Ovary (tissue), 9 donors: ENCODE results near the gene GNG7. TPM values are rescaled to one million over a fixed set of nuclear protein-coding genes. Genes with fewer than 3 reads are reported as not detected.

Source experiments
- DNase-seq, 5 donors: peaks; one replicate each; pipeline ENCODE4 v3.0.0-alpha.2; 2019 to 2020
- H3K27ac ChIP-seq, 2 donors: fragments of 200-600 bp; one replicate each; pipeline versions ENCODE4 v1.5.1 to v1.8.0; 2019 to 2022
- H3K27me3 ChIP-seq: fragments of 200-600 bp; one replicate; pipeline ENCODE4 v1.8.0; 2022
- H3K36me3 ChIP-seq: fragments of 200-600 bp; sonication (generic); one replicate; pipeline ENCODE4 v1.5.1; 2019
- H3K4me1 ChIP-seq: one replicate; pipeline ENCODE4 v1.8.1; 2013; ENCODE audit warnings: mild to moderate bottlenecking, moderate library complexity; ENCODE audit not compliant: insufficient read depth
- H3K4me3 ChIP-seq: fragments of 200-600 bp; sonication (generic); one replicate; pipeline ENCODE4 v1.5.1; 2017
- H3K9me3 ChIP-seq, 2 donors: fragments of 200-600 bp in 1 of 2; sonication (generic) in 1 of 2; one replicate each; pipeline versions ENCODE4 v1.5.1 to v1.8.1; 2013 to 2019; ENCODE audit warnings: mild to moderate bottlenecking in 1 of 2, moderate library complexity in 1 of 2
- EP300 ChIP-seq: sonication (generic); formaldehyde crosslinking; IDR thresholded peaks from one replicate; pipeline ENCODE4 v1.6.1; 2017; ENCODE audit warnings: antibody characterized with exemption
- POLR2A ChIP-seq: fragments of 450-650 bp; IDR thresholded peaks from one replicate; pipeline ENCODE4 v1.6.1; 2017; ENCODE audit warnings: antibody characterized with exemption, mild to moderate bottlenecking, moderate library complexity
- WGBS, 3 donors: extraction: QIAGEN DNeasy Blood & Tissue Kit in 1 of 3; methylation state at CpG; one replicate each; pipeline versions ENCODE4 v1.1.5 to v1.1.7; 2013 to 2017; 5-methylcytosine and 5-hydroxymethylcytosine counted together
- intact Hi-C, 4 donors: fragments of 100-400 bp; cut with DNase I; formaldehyde crosslinking; loops; one replicate each; pipeline versions ENCODE4 v1.11.0 to v1.15.1; 2022 to 2023
- polyA plus RNA-seq, 2 donors: library from polyadenylated mRNA; stranded (reverse); fragments of 200-250 nt in 1 of 2; fragments of 350-450 nt in 1 of 2; fragmentation: Illumina TruSeq in 1 of 2; extraction: RNeasy Lipid Tissue Mini Kit (QIAGEN cat#74804) in 1 of 2; gene quantifications; one replicate each; pipeline ENCODE4 v1.2.3, GENCODE V29; 2013 to 2014
- total RNA-seq, 7 donors: library from RNA; depleted of rRNA in 2 of 7; stranded (reverse); fragments of >200 nt in 2 of 7; fragmentation: NEBNext Ultra II Directional in 3 of 7; extraction: Animal tissue kit (Norgen Biotek cat#: 25700) in 3 of 7; gene quantifications; one replicate each; pipeline versions ENCODE4 v1.1.0 to v1.2.4, GENCODE V29; 2016 to 2023
- TF ChIP-seq, protein P1 (sequence below), 3 donors: fragments of 450-650 bp in 2 of 3; fragments of 200-600 bp in 1 of 3; IDR thresholded peaks; one replicate each; pipeline versions ENCODE4 v1.5.1 to v1.8.0; 2016 to 2022; ENCODE audit warnings: antibody characterized with exemption in 3 of 3, mild to moderate bottlenecking in 1 of 3
- donor health status: DM: no; HTN: no; CAD: no; lungs with moderate emphysema.
- donor health status: DM: no; HTN: no; CAD: no.
- donor health status: Bipolar disorder and iron deficiency.
- donor health status: DM: yes; HTN: yes; CAD: no.
- donor health status: DM: no; HTN: no; CAD: no.
- donor health status: DM: yes; HTN: yes; CAD: no.

GNG7 gene
- total and polyA plus RNA-seq, 9 donors, result 4.1 to 36.3 (median 15.1) TPM

DNA sequence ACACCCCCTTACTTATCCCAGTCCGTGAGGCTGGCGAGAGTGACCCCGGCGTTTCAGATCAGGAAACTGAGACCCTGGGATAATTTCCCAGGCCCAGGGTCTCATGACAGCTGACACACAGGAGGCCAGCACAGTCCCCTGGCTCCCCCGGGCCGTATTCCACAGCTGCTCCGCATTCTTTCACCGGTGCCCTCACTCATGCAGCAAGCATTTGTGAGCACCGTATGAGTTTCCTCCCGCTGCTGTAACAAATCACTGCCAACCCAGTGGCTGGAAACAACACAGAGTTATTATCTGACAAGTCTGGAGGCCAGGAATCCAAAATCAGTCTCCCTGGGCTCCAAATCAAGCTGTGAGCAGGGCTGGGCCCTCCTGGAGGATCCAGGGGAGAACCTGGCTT is 205.3 kb downstream of the GNG7 start:
- H3K27ac ChIP-seq, result no peak overlapping the region
- intact Hi-C loops, result loop anchor here in 1 of 4 donors (10.0 kb wide), 1 partner anchor 48 kb away; no protein-coding TSS in a partner anchor

DNA sequence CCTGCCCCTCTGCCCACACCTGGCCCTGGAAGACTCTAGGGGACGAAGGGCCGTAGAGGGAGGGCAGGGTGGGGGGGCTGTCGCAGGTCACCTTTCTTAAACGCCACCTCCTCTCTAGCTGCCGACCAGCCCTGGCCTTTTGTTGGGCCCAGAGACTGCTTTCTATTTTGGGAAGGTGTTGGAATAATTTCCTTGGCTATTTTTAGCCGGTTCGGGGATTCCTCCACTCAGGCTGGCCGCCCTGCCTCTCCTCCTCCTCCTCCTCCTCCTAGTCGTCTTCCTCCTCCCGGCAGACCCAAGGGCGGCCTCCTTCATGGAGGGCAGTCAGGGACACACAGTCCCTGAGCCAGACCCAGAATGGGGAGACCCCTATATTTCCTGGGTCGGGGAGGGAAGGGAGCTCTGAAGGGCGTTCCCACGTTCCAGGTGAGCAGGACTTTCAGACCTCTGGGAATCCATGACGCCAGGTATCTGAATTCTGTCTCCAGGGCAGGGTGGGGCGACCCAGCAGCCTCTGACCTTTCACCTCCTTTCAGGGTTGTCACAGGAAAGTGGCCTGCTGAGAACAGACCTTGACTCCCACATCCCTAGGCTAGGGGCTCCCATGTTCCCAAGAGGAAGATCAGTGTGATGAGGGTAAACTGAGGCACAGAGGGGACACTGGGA is 206.7 kb downstream of the GNG7 start:
- H3K9me3 ChIP-seq, result no peaks in the 10 kb centered on the region
- H3K4me1 ChIP-seq, result peaks cover 11% of the 10 kb centered on the region
- no peaks in the 10 kb centered on the region for H3K36me3 ChIP-seq
- H3K27me3 ChIP-seq, result no peaks in the 10 kb centered on the region
- peak overlapping the region in 1 of 2 donors; percentile 68 for H3K27ac ChIP-seq
- 11 to 14% (median 13%) methylated on average over 16 of the region's 16 CpGs for WGBS, 3 donors
- peak in 3 of 5 donors; percentile 46 to 48 (median 47) for DNase-seq
- intact Hi-C loops, result loop anchor here in 1 of 4 donors (10.0 kb wide), 1 partner anchor 49 kb away; no protein-coding TSS in a partner anchor
- H3K4me3 ChIP-seq, result peak overlapping the region; percentile 51
- TF ChIP-seq EP300, result no peak
- TF ChIP-seq POLR2A, result no peak
- TF ChIP-seq, protein P1, sequence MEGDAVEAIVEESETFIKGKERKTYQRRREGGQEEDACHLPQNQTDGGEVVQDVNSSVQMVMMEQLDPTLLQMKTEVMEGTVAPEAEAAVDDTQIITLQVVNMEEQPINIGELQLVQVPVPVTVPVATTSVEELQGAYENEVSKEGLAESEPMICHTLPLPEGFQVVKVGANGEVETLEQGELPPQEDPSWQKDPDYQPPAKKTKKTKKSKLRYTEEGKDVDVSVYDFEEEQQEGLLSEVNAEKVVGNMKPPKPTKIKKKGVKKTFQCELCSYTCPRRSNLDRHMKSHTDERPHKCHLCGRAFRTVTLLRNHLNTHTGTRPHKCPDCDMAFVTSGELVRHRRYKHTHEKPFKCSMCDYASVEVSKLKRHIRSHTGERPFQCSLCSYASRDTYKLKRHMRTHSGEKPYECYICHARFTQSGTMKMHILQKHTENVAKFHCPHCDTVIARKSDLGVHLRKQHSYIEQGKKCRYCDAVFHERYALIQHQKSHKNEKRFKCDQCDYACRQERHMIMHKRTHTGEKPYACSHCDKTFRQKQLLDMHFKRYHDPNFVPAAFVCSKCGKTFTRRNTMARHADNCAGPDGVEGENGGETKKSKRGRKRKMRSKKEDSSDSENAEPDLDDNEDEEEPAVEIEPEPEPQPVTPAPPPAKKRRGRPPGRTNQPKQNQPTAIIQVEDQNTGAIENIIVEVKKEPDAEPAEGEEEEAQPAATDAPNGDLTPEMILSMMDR (IDR thresholded peaks at IDR 0.05), result no peak

More for the DNA sequence above, 205.3 kb downstream of the GNG7 start:
- Histone ChIP-seq H3K4me1 (peaks cover 11% of the 10 kb centered on the region), H3K36me3 (no peaks in the 10 kb centered on the region), H3K27me3 (no peaks in the 10 kb centered on the region), H3K4me3 (no peak overlapping the region), H3K9me3 (no peaks in the 10 kb centered on the region)
- TF ChIP-seq, protein P1 (IDR thresholded peaks at IDR 0.05), result no peak
- no peak for TF ChIP-seq POLR2A
- TF ChIP-seq EP300, result no peak
- DNase-seq, result no peak
- 83 to 85% (median 85%) methylated on average over 10 of the region's 10 CpGs for WGBS, 3 donors

DNA sequence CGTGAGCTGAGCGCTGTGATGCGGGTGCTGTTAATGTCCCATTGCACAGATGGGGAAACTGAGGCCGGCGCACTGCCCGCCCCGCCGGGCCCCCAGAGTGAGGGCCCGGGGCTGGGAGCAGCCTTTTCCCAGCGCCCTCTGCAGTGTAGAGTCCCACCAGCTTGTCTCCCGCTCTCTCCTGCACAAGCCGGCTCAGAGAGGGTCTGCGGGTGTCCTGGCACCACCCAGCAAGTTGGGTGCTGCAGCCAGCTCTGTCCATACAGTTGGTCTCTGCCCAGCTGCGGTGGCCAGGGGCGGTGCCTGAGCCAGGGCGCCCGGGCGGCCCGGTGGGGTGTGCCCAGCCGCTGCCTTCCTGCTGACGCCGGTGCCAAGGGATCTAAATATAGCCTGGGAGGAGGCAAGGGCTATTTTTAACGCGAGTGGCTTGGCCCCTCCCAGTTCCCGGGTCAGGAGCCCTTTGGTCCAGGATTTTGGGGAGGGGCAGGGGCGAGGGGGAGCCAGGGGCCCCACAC is 207.3 kb downstream of the GNG7 start:
- Histone ChIP-seq H3K27me3 (no peaks in the 10 kb centered on the region), H3K4me1 (peaks cover 11% of the 10 kb centered on the region), H3K9me3 (no peaks in the 10 kb centered on the region), H3K27ac (peak overlapping the region in 1 of 2 donors; percentile 68), H3K4me3 (peak overlapping the region; percentile 51), H3K36me3 (no peaks in the 10 kb centered on the region)
- peak; percentile 59 to 69 (median 68) for DNase-seq
- 1 to 2% (median 1%) methylated on average over 15 to 26 of the region's 26 CpGs for WGBS, 3 donors
- no peak for TF ChIP-seq EP300
- TF ChIP-seq, protein P1 (IDR thresholded peaks at IDR 0.05), result no peak
- TF ChIP-seq POLR2A, result no peak
- intact Hi-C loops, result loop anchor here in 1 of 4 donors (10.0 kb wide), 1 partner anchor 50 kb away; no protein-coding TSS in a partner anchor

DNA sequence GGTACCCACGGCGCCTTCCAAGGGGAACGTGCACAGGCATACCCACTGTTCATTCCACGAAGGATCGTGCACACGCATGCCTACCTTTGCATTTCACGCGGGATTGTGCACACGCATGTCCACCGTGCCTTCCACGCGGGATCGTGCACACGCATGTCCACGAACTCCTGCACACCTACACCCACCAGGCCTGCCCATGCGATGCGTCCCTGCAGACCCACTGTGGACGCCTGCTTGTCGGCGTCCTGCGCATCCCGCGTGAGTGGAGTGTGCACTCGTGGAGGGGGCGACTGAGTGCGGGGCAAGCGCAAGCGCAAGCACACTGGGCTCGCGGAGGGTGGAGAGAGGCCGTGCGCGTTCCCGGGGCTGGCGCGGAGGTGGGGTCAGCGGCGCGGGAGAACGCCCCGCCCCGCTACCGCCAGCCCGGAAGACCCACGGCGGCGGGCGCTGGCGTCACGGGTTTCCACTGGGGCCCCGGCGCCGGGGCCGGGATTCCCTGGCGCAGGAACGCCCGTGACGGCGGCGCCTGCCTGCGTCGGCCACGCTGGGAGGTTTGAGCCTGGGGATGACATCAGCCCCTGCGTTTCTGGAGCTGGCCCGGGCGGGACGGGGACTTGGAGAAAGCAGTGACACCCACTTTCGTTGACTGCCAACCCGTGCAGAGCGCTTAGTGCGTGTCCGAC is 207.9 kb downstream of the GNG7 start:
- peak; percentile 65 to 82 (median 76) for DNase-seq
- WGBS, 3 donors, result 1 to 2% (median 1%) methylated on average over 61 to 72 of the region's 72 CpGs
- Histone ChIP-seq H3K9me3 (no peaks in the 10 kb centered on the region), H3K36me3 (no peaks in the 10 kb centered on the region), H3K4me1 (peaks cover 11% of the 10 kb centered on the region), H3K27me3 (no peaks in the 10 kb centered on the region), H3K4me3 (peak overlapping the region; percentile 51), H3K27ac (no peak overlapping the region)
- intact Hi-C loops, result loop anchor here in 2 of 4 donors (5.0 to 10.0 kb wide), 2 partner anchors 50 to 83 kb away; no protein-coding TSS in a partner anchor
- TF ChIP-seq, protein P1 (IDR thresholded peaks at IDR 0.05), result no peak
- no peak for TF ChIP-seq POLR2A
- TF ChIP-seq EP300, result no peak
